ENCODE results near the gene FSTL5. TPM values are rescaled to one million over a fixed set of nuclear protein-coding genes. Genes with fewer than 3 reads are reported as not detected.

FSTL5 gene
- polyA plus RNA-seq, 5 donors, result 0.22 to 0.81 (median 0.33) TPM

DNA sequence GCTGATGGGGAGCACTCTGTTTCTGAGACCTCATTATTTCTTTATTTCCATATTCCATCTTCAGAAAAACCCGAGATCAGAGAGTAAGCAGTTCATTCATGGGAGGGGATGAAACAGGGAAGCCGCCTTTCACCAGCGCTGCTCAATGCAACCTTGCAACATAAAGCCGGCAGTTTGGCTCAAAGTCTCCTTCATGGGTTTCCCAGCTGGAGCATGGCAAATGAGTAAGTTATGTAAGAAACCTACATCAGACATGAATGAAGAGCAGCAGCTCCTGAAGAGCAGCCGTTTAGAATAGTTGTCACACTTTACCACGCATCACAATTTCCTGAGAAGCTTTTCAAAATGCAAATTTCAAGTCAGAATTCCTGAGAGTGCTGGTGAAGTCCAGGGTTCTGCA, 578.8 kb downstream of the FSTL5 start:
- no peak for DNase-seq

DNA sequence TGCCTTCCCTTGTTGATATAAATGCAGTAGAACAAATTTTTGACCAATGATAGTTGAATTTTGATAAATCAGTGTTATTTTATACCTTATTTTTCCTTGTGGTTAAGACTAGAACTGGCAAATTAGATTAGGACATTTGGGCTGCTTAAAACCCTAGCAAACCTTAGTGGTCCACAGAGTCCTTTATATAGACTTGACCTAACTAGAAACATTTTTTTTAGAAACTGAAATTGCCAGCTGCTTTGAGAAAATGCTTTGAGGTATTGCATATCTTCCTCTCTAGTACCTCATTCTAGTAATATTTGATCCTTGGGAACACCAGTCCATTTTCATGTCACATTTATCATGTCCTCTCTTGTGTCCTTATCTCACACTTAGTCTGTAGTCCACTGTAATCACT, 580.3 kb downstream of the FSTL5 start:
- no peak for DNase-seq

DNA sequence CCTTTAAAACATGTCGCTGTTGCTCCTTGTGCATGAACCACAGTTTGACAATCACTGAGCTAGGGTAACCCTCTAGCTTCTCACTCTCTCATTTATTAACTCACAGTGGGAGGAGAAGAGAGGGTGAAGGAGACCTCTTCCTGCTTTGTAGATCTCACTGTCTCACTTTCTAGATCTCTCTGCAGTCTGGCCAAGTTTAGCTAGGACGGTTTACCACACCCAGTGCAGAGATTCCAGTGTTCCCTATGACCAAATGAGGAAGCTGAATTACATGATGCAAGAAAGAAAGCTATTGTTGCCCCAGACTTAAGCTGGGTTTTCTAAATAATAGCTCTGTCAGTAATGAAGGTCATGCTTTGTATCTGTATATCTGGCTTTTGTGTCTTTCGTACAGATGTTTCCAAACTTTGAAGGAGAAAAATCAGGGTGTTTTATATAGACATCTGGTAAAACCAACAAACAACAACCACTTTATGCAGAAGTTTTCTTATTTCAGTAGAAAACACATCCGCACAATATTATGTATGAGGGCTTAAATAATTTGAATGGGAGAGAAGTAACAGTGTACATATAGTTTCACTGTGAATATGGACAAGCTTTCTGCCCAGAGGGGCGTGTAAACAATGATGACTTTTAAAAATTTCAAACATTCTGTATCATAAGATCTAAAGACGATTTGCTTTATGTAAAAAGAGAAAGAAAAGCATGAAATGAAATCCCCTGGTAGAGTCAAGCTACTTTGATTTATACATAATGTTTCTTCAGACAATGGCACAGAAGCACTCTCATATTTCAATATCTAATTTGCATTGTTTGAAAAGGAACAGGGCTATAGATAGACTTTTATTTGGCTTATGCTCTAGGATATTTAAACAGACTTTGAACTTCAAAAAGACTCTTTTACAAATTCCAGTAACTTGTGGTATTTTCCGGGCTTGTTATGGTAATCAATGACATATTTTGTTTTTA, 582.3 kb downstream of the FSTL5 start:
- no peak for DNase-seq

DNA sequence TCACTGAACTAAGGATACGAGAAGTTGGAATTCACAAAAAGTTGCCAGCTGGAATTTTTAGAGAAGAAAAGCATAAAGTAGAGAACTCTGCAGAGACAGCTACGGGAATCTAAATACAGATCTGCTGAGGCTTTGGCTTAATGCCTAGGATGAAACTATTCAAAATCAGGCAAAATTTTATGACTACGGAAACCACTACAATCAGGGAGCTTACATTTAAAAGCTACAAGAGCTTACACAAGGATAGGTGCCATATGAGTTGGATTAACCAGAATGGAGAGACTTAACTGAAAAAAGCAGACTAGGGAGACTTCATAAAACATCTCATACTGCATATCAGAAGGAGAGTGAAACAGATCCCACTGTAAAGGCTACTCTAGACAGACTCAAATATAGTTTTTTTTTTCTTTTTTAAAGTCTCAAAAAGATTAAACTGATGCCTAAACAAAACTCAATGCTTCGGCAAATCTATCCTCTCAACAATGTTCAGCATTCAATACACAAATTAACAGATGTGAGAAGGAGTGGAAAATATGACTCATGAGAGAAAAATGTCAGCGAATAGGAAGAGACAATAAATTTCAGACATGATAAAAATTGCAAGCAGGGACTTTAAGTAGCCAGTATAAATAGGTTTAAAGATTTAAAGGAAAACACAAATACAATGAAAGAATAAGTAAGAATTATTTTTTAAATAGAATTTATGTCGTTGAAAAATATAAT, 586.1 kb downstream of the FSTL5 start:
- DNase-seq, result no peak

DNA sequence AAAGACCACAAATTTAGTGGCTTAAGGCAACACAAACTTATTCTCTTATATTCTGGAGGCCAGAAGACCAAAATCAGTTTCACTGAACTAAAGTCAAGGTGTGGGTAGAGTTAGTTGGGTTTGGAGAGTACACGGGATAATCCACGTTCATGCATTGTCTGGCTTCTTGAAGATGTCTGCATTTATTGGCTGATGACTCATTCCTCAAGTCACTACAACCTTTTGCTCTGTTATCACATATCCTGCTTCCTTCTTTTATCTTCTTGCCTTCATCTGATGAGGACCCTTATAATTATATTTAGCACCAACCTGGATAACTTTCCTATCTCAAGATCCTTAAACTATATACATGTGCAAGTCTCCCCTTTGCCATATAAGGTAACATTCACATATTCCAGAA, 590.0 kb downstream of the FSTL5 start:
- no peak for DNase-seq

GRCh38 chr4:161564230-161564834, 599.5 kb downstream of the FSTL5 start:
- no peak for DNase-seq

DNA sequence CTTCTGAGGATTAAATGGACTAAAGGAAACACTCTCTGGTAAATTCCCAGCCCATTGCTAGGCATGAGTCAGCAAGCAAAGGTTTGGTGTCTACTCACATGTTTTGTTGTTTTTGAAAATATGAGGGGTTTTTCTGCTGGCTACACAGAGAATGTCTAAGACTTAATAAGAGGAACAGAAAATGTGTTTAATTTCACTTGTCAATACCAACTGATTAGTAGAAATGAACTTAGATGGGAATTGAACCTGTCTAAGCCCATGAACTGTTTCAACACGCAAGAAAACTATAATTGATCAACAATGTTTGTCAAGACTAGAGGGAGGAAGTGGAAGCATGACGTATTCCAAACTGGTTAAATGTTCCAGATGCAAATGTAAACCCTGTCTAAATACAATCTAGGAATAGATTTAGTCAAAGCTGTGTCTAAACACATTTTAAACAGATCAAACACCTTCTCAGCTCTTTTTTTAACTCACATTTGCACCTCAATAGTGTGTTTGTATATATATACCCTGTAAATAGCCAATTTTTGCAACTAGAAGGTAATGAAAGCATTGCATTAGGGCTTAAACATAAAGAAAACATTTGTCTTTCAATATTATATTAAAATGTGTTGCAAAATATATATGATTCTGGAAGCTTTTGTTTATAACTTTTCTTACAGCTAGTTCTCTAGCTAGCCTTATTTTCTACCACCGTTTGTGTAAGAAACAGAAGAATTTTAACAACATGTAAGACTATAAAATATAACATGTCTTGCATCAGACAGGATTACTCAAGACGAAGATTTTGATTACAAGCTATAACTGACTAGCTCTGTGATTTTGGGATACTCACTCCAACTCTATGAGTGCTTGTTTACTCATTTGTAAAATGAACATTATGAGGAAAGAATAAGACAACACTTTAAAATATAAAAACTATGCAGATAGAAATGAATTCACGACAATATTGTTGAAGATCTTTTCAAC, 607.8 kb downstream of the FSTL5 start:
- no peak for DNase-seq

DNA sequence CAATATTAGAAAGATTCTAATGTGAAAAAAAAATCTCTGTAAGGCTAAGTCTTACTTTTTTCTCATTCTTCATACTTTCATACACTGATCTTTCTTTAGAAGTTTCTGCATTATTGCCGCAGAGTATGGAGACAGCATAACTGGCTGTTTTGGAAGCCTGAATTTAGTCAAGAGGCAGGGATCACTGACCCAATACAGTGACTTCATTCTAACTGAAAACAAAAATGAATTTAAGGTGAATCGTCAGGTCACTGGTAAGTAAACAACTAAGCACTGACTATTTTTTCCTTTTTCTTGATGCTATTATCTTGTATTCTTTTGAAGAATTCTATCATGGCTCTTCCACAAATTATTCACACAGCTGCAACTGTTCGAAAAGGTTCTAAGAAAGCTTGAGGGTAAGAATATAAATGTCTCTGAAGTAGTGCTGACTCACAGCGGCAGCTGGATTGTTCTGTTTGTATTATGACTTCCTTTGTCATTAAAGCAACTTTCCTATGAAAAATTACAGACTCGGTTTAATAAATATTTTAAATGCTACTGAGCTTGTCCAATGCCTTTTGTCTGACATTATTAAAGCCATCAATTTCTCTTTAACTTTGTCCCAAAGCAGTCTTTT, 609.3 kb downstream of the FSTL5 start:
- no peak for DNase-seq

GRCh38 chr4:161546902-161547301, 616.9 kb downstream of the FSTL5 start:
- DNase-seq, result no peak

DNA sequence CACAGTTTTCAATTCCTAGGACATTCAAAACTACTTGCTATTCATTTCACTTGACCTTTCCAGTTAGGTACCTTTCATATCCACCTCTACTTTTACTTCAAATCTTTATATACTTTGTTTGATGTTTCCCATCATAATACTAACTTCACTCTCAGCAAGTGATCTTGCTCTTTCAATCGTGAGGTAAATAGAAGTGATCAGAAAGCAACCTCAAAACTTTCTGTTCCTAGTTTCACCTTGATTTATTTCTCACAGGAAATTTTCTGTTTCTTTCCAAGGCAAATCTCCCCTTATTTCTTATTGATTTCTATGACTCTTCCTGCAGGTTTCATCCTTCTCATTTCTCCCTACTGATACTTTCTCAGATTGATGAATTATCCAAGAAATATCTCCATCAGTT, 623.5 kb downstream of the FSTL5 start:
- DNase-seq, result no peak

DNA sequence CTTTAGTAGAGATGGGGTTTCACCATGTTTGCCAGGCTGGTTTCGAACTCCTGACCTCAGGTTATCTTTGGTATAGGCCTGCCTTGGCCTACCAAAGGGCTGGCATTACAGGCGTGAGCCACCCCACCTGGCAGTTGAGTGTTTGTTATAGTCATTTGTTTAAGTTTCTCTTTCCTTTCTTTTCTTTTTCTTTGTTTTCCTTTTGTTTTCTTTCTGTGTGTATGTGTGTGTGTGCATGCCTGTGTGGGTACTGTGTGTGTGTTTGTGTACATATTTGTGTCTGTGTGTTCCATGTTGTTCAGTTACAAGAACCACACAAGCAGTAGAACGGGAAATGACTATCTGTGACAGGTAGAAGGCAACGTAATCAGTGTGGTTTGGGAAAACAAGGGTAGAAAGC, 624.9 kb downstream of the FSTL5 start:
- no peak for DNase-seq

DNA sequence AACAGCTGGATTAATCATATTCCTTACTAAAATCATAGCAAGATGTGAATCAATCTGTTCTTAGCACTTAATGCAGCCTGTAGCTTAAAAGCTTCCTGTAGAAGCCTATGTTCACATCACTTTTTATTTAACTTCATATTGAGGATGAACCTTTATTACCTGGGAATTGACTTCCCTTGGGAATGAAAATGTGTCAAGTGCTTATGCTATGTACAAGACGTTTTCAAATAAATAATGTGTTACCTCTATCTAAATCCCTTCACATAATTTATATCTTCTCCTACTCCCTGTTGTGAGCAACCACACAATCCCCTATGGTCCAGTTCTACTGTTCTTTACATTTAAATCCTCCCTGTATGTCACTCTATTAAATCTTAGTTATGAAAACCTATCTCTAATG, 633.1 kb downstream of the FSTL5 start:
- DNase-seq, result no peak

- no peak for DNase-seq
These were observed 638.7 kb downstream of the FSTL5 start for GRCh38 chr4:161525121-161525520.

DNA sequence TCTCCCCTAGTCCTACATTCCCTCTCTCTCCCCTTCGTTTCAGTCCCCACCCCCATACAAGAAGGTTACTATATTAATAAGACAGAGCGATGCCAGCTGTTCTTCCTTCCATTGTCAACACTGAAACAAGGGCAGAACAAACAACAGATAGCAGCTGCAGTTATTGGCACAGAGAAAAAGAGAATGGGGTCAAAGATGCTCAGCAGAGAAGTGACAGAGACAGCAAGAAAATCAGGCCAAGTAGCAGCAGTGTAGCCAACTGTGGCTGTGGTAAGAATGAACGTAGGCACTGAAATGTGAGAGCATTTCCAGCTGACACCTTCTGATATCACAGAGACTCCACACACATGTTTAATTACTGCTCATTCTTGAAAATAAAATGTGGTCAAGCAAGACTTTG, 641.8 kb downstream of the FSTL5 start:
- DNase-seq, result peak; percentile 7 to 8

DNA sequence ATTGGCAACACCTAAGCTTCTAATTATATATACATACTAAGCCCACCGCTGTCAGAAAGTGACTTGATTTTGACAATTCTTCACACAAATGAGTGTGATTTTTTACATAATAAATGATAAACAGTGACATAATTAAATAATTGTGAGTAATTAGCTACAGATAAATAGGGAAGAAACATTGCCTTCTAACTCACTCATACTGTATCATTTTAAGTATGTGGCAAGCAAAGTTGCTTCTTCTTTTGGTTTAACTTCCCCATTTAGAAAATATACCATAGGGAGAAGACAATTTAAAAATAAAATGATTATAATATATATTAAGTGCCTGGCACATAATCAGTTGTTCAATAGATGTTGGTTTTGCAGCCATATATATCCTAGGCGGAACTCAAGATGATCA, 644.2 kb downstream of the FSTL5 start:
- no peak for DNase-seq

GRCh38 chr4:161517941-161518340, 645.9 kb downstream of the FSTL5 start:
- no peak for DNase-seq

- DNase-seq, result no peak
These were observed 658.7 kb downstream of the FSTL5 start for GRCh38 chr4:161505141-161505540.

GRCh38 chr4:161498155-161498554, 665.6 kb downstream of the FSTL5 start:
- DNase-seq, result no peak

DNA sequence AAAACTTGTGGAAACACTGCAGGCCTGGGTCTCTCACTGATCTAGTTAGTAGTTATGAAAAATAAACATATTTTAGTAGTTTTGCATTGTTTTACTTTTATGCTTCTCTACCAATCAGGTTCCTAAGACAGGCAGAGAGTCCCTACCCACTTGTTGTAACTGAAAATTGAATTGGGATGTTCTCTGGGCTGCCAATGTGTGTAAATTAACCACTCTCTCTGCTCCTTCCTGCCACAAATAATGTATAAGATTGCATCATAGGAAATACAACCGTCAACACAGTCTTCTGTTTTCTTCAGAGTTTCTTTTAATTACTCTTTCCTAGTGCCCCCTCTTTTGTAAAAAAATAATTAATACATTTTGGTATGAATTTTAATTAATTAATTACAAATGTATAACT, 677.3 kb downstream of the FSTL5 start:
- no peak for DNase-seq

GRCh38 chr4:161466316-161466715, 697.5 kb downstream of the FSTL5 start:
- no peak for DNase-seq

GRCh38 chr4:161463436-161463835, 700.4 kb downstream of the FSTL5 start:
- DNase-seq, result no peak
